Ovary (tissue), 9 donors: ENCODE data around the gene PAX8. TPM values are rescaled to one million over a fixed set of nuclear protein-coding genes. Genes with fewer than 3 reads are reported as not detected.
"Not testable (repeated sequence)": the region's sequence is repeated elsewhere in the genome, so short reads cannot be mapped to it uniquely, and the experiment has no call there.

Source experiments
- DNase-seq, 5 donors: peaks; one replicate each; pipeline ENCODE4 v3.0.0-alpha.2; 2019 to 2020
- H3K27ac ChIP-seq, 2 donors: fragments of 200-600 bp; one replicate each; pipeline versions ENCODE4 v1.5.1 to v1.8.0; 2019 to 2022
- H3K27me3 ChIP-seq: fragments of 200-600 bp; one replicate; pipeline ENCODE4 v1.8.0; 2022
- H3K36me3 ChIP-seq: fragments of 200-600 bp; sonication (generic); one replicate; pipeline ENCODE4 v1.5.1; 2019
- H3K4me1 ChIP-seq: one replicate; pipeline ENCODE4 v1.8.1; 2013; ENCODE audit warnings: mild to moderate bottlenecking, moderate library complexity; ENCODE audit not compliant: insufficient read depth
- H3K4me3 ChIP-seq: fragments of 200-600 bp; sonication (generic); one replicate; pipeline ENCODE4 v1.5.1; 2017
- H3K9me3 ChIP-seq, 2 donors: fragments of 200-600 bp in 1 of 2; sonication (generic) in 1 of 2; one replicate each; pipeline versions ENCODE4 v1.5.1 to v1.8.1; 2013 to 2019; ENCODE audit warnings: mild to moderate bottlenecking in 1 of 2, moderate library complexity in 1 of 2
- EP300 ChIP-seq: sonication (generic); formaldehyde crosslinking; IDR thresholded peaks from one replicate; pipeline ENCODE4 v1.6.1; 2017; ENCODE audit warnings: antibody characterized with exemption
- POLR2A ChIP-seq: fragments of 450-650 bp; IDR thresholded peaks from one replicate; pipeline ENCODE4 v1.6.1; 2017; ENCODE audit warnings: antibody characterized with exemption, mild to moderate bottlenecking, moderate library complexity
- WGBS, 3 donors: extraction: QIAGEN DNeasy Blood & Tissue Kit in 1 of 3; methylation state at CpG; one replicate each; pipeline versions ENCODE4 v1.1.5 to v1.1.7; 2013 to 2017; 5-methylcytosine and 5-hydroxymethylcytosine counted together
- intact Hi-C, 4 donors: fragments of 100-400 bp; cut with DNase I; formaldehyde crosslinking; loops; one replicate each; pipeline versions ENCODE4 v1.11.0 to v1.15.1; 2022 to 2023
- polyA plus RNA-seq, 2 donors: library from polyadenylated mRNA; stranded (reverse); fragments of 200-250 nt in 1 of 2; fragments of 350-450 nt in 1 of 2; fragmentation: Illumina TruSeq in 1 of 2; extraction: RNeasy Lipid Tissue Mini Kit (QIAGEN cat#74804) in 1 of 2; gene quantifications; one replicate each; pipeline ENCODE4 v1.2.3, GENCODE V29; 2013 to 2014
- total RNA-seq, 7 donors: library from RNA; depleted of rRNA in 2 of 7; stranded (reverse); fragments of >200 nt in 2 of 7; fragmentation: NEBNext Ultra II Directional in 3 of 7; extraction: Animal tissue kit (Norgen Biotek cat#: 25700) in 3 of 7; gene quantifications; one replicate each; pipeline versions ENCODE4 v1.1.0 to v1.2.4, GENCODE V29; 2016 to 2023
- TF ChIP-seq, protein P1 (sequence below), 3 donors: fragments of 450-650 bp in 2 of 3; fragments of 200-600 bp in 1 of 3; IDR thresholded peaks; one replicate each; pipeline versions ENCODE4 v1.5.1 to v1.8.0; 2016 to 2022; ENCODE audit warnings: antibody characterized with exemption in 3 of 3, mild to moderate bottlenecking in 1 of 3
- donor health status: DM: no; HTN: no; CAD: no; lungs with moderate emphysema.
- donor health status: DM: no; HTN: no; CAD: no.
- donor health status: Bipolar disorder and iron deficiency.
- donor health status: DM: yes; HTN: yes; CAD: no.
- donor health status: DM: no; HTN: no; CAD: no.
- donor health status: DM: yes; HTN: yes; CAD: no.

Gene PAX8
- total and polyA plus RNA-seq, 9 donors: 0.15 to 90.1 (median 9.6) TPM

- Histone ChIP-seq H3K27ac (no peak overlapping the region), H3K4me3 (no peak overlapping the region)
Measured at GRCh38 chr2:113291191-113291590, 12.5 kb upstream of the PAX8 start.

GRCh38 chr2:113288674-113289149, 10.0 kb upstream of the PAX8 start:
- 82 to 87% (median 86%) methylated on average over 5 of the region's 5 CpGs for WGBS, 3 donors
- intact Hi-C loops, H3K27ac ChIP-seq: not testable (repeated sequence)

More at GRCh38 chr2:113291191-113291590, 12.5 kb upstream of the PAX8 start:
- H3K9me3 ChIP-seq: no peaks in the 10 kb centered on the region
- H3K4me1 ChIP-seq: no peaks in the 10 kb centered on the region
- H3K27me3 ChIP-seq: no peaks in the 10 kb centered on the region
- intact Hi-C loops: no loop called here
- no peak for DNase-seq
- TF ChIP-seq EP300 (no peak), POLR2A (no peak)
- TF ChIP-seq, protein P1, sequence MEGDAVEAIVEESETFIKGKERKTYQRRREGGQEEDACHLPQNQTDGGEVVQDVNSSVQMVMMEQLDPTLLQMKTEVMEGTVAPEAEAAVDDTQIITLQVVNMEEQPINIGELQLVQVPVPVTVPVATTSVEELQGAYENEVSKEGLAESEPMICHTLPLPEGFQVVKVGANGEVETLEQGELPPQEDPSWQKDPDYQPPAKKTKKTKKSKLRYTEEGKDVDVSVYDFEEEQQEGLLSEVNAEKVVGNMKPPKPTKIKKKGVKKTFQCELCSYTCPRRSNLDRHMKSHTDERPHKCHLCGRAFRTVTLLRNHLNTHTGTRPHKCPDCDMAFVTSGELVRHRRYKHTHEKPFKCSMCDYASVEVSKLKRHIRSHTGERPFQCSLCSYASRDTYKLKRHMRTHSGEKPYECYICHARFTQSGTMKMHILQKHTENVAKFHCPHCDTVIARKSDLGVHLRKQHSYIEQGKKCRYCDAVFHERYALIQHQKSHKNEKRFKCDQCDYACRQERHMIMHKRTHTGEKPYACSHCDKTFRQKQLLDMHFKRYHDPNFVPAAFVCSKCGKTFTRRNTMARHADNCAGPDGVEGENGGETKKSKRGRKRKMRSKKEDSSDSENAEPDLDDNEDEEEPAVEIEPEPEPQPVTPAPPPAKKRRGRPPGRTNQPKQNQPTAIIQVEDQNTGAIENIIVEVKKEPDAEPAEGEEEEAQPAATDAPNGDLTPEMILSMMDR (IDR thresholded peaks at IDR 0.05): no peak
- no peaks in the 10 kb centered on the region for H3K36me3 ChIP-seq
- 2 to 7% (median 2%) methylated on average over 27 to 28 of the region's 28 CpGs for WGBS, 3 donors

DNA sequence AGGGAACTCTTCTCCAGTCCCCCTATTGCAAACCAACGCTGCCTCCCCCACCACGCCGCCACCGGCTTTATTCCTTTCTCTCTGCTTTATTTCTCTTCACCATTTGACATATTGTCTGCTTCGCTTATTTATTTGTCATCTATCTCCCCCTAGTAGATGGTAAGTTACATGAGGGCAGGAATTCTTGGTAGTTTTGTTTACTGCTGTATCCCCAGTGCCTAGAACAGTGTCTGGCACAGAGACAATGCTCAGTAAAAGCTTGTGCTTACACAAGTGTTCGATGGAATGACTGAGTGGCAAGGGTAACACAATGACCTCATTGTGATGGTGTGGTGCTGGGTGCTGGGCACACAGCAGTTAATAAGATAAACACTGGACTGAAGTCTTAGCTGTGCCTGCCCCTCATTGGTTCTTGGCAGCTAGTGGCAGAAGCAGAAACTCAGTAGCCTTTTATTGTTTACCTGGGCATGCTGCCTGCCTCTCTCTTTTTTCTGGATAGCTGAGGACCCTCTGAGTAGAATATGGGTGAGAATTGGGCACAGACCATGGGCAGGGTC, 9.5 kb upstream of the PAX8 start:
- H3K9me3 ChIP-seq, H3K36me3 ChIP-seq, H3K27ac ChIP-seq, intact Hi-C loops, DNase-seq, H3K4me3 ChIP-seq, H3K27me3 ChIP-seq, H3K4me1 ChIP-seq: not testable (repeated sequence)
- 31 to 41% (median 32%) methylated on average over 5 to 6 of the region's 6 CpGs for WGBS, 3 donors

More at GRCh38 chr2:113288674-113289149, 10.0 kb upstream of the PAX8 start:
- H3K36me3 ChIP-seq, H3K9me3 ChIP-seq, H3K27me3 ChIP-seq, DNase-seq, H3K4me3 ChIP-seq, H3K4me1 ChIP-seq: not testable (repeated sequence)

DNA sequence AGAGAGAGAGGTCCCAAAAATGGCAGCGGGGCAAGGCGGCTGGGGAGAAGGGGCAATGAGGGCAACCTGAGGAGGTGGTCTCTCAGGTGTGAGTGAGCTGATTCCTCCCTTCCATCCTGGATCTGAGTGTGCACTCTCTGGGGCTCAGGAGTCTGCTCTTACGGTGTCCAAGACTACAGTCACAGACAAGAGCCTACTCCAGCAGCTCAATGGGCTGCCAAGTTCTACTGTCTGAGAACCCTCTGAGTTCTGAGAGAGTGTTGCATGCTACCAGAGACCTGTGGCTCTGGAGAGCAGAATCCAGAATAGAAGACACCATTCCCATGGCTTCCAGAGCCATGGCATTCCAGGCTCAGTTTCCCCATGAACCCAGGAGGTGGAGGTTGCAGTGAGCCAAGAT, 7.1 kb upstream of the PAX8 start:
- 84 to 88% (median 87%) methylated on average over 3 of the region's 3 CpGs for WGBS, 3 donors
- no peak overlapping the region for H3K4me3 ChIP-seq
- H3K27me3 ChIP-seq: no peaks in the 10 kb centered on the region
- H3K36me3 ChIP-seq: no peaks in the 10 kb centered on the region
- intact Hi-C loops: no loop called here
- TF ChIP-seq EP300 (no peak), POLR2A (no peak)
- TF ChIP-seq, protein P1 (IDR thresholded peaks at IDR 0.05): no peak
- no peaks in the 10 kb centered on the region for H3K9me3 ChIP-seq
- H3K4me1 ChIP-seq: peaks cover 1% of the 10 kb centered on the region
- no peak for DNase-seq
- no peak overlapping the region for H3K27ac ChIP-seq

DNA sequence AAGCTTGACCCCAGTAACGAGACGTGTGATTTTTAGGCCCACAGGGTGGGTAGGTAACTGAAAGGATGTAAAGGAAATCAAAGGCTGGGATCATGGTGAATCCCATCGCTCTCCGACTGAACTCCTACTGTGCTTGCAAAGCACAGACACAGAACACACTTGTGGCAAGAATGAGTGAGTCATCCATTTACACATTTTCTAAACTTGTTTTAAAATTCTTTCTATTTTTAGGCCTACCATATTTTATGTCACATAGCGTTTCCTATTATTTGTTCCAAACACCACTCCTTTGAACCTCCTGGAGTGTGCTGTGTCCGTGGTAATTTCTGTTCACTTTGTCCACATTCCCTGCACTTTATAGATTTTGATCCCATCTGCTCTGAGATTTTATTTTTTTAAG, 6.3 kb upstream of the PAX8 start:
- DNase-seq, H3K9me3 ChIP-seq, H3K27me3 ChIP-seq, H3K4me3 ChIP-seq, H3K4me1 ChIP-seq, intact Hi-C loops, H3K27ac ChIP-seq, H3K36me3 ChIP-seq: not testable (repeated sequence)
- 42 to 54% (median 53%) methylated on average over 6 of the region's 6 CpGs for WGBS, 3 donors

DNA sequence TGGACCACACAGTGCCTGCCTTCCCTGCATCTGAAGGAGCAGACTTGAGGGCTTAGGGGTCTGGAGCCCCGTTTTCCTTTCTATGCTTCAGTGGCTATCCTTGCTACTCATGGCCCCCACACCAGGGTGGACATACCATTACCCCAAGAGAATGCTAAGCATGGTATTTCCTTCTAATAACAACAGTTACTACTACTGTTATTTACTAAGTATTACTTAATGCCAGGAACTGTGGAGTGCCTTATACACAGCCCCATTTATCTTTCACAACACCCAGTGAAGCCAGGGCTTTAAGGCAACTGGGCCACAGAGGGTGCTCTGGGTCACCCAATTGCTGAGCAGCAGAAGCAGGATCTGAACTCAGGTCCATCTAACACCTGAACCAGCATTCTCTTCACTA, 5.8 kb upstream of the PAX8 start:
- Histone ChIP-seq H3K4me1 (peaks cover 1% of the 10 kb centered on the region), H3K27me3 (no peaks in the 10 kb centered on the region), H3K4me3 (no peak overlapping the region), H3K27ac (no peak overlapping the region), H3K36me3 (no peaks in the 10 kb centered on the region), H3K9me3 (no peaks in the 10 kb centered on the region)
- intact Hi-C loops: no loop called here
- DNase-seq: no peak
- 79 to 95% (median 95%) methylated on average over 1 of the region's 1 CpG for WGBS, 3 donors
- TF ChIP-seq POLR2A: no peak
- no peak for TF ChIP-seq EP300
- TF ChIP-seq, protein P1 (IDR thresholded peaks at IDR 0.05): no peak
